DMS53 (cell line): ENCODE results near the gene DDX4.
"Not testable (repeated sequence)": the region's sequence is repeated elsewhere in the genome, so short reads cannot be mapped to it uniquely, and the experiment has no call there.

Experiments used
- DNase-seq: peaks from one replicate; lab custom pipeline; 2025; lab: John Stamatoyannopoulos, UW

Gene DDX4

DNA sequence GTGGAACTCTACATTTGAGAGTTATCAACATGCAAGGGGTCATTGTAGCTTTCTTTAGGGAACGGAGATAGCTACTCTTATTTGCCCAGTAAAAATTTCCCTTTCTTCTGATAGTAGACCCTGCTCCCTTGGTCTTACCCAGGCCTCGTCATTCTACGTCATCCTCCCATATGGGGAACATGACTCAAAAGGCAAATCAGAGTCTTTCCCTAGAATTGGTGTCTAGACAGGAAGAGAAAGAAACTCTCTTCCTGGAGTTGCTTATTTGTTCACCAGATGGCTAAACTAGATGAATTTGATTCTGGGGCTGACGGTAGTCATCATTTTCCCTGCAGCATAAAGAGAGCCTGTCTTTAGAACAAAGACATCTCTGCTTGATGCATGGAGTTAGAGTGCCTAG, 13.6 kb upstream of the DDX4 start:
- DNase-seq, result no peak

DNA sequence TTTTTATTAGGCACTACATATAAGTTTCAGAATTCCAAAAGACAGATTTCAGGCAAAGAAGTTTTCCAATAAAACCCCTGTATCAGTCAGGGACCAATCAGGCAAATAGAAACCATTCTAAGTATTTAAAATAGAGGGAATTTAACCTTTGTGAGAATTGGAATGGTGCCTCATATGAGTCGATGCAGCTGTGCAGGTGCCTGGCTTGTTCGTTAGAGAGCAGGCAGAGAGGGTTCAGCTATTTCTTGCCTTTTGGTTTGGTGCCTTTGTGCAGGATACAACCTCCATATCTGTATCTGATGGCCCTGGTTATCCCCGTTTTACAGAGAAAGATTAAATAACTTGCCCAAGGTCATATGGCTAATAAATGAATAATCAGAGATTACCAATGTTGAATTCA, 6.0 kb upstream of the DDX4 start:
- no peak for DNase-seq

DNA sequence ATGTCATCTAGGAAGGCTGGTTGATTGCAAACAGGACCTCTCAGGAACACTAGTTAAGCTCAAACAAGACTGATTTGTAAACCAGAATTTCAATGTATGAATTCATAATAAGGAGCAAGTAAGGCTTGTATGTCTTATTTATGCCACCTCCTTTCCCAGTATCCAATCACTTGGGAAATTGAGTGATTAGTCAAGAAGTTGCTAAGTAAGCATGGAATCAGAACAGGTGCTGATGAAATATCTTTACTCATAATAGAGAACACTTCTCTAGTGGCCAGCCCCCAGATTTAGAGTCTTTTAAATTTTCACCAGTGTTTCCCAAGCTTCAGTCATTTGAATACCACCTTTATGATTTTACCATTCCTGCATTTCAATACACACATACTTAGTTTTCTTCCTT, 5.3 kb upstream of the DDX4 start:
- DNase-seq, result no peak

DNA sequence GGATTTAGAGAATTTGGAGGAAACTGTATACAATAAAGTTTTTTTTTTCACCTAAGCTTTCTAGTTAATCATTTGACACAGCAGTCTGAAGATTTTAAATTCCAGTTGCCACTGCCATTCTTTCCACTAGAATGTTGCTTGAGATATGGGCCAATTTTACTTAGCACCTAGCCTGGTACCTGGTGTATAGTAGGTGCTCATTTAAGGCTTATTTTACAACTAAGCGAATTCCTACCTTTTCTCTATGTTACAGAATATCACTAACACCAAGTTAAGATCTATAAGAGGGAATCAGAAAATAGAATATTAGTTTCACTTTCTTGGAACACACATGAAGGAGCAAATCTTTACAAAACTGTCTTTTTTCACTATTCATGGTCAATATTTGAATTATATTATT, 3.2 kb upstream of the DDX4 start:
- DNase-seq, result no peak

DNA sequence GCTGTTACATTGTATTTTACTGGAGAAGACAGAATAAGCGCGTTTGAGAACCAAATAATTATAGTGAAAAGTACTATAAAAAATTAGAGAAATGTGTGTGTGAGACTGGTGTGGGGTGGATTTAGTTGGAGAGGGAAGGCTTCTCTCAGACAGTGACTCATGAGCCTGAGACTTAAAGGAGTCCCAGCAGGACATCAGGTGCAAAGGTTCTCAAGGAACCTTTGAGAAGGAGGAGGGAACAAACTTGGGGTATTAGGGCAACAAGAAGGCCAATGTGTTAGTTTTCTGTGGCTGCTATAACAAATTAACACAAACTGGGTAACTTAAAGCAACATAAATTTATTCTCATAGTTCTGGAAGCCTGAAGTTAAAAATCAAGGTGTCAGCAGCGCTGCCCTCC, 4.9 kb downstream of the DDX4 start:
- DNase-seq, result no peak

DNA sequence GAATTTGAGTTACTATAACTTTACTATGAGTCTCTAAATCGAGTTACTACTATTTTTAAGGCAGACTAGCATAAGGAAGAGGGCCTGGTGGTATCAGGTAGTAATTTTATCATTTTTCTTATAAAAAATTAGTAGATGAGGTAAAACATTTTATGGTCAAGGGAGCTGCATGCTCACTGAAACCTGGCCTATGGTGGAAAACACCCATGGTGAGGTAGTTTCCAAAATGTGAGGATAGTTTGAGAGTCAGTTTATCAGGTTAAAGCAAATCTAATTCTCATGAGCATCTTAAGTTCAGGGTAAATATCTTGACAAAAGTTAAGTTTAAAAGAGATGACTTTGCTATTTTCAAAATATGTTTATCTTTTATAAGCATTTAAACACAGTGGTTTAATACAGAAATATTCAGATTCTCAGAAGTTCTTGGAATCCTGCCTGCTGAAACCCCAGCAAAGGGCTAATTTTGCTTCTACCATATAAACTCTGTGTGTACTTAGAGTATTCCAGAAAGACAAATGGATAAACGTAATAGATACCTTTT, 10.0 kb downstream of the DDX4 start:
- DNase-seq, result no peak

DNA sequence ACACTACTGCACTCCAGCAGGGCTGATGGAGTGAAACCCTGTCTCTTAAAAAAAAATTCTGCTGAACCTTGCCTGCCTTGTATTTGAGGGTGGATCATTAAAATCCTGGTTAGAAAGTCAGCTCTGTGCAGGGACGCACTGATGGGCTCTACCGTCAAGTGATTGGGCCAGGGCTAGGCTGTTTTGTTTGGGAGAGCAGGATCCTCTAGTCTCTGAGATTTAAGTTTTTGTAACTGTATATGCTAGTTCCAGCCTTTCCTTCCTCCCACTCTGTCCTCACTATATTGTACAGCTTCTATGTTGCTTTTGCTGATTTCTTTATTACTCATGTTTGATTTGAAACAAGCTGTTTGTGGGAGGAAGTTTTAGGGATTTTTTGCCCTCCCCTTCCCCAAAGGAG, 11.5 kb downstream of the DDX4 start:
- DNase-seq, result no peak

DNA sequence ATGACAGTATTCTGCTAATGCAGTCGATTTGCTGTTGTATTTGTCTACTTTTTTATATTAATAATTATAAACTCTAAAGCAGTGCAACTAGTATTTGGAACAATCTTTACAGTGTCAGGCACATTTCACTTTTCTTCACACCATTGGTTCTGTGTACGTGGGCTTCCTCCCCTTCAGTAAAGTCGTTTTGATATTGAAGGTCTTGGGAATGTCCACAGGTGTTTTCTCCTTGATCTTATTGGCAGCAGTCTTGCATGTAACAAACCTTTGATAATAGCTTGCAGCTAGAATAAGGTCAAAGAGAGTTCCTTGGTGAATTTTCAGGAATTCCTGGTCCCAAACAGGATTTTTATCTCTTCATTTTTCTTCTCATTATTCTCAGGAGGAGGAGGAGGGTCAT, 12.2 kb downstream of the DDX4 start:
- DNase-seq, result no peak

DNA sequence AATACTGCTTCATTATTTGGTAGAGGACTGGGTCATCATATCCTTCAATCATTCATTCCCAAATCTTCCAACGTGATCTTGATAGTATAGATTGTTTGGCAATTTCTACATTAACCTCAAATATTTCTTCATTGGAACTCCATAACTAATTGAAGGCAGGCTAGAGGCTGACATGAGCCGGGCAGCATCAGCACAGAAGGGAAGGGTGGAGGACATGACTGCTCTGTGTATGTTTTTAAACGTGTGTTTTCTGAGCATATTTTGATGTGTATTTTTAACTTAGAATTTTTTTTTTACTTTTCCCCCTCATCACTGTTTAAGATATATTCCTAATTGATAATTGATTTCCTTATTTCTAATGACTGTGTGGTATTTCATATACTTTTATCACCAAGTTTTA, 12.6 kb downstream of the DDX4 start:
- no peak for DNase-seq

DNA sequence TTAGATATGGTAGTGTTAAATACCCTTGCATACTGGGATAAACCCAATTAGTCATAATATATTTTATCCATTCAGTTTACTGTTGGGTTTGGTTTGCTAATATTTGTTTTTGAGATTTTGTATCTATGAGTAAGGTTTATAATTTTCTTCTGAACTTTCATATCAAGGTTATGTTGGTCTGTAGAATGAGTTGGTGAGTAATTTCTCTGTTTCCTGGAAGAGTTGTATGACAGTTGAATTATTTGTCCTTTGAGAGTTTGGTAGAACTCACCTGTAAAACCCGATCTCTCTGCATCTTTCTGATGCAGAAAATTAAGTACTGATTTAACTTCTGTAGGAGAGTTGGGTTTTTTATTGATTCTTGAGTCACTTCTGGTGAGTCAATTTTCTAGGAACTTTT, 20.4 kb downstream of the DDX4 start:
- DNase-seq, result no peak

DNA sequence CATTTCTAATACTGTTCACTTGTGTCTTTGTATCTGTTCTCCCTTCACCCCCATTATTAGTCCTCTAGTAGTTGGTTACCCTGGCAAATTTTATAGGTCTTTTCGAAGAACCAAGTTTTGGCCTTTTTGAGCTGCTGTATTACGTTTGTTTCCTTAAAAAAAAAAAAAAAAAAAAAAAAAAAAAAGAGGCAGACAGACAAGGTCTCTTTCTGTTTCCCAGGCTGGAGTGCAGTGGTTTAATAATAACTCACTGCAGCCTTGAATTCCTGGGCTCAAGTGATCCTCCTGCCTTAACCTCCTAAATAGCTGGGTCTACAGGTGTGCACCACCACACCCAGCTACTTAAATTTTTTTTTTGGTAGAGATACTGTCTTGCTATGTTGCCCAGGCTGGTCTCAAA, 20.9 kb downstream of the DDX4 start:
- DNase-seq, result no peak

DNA sequence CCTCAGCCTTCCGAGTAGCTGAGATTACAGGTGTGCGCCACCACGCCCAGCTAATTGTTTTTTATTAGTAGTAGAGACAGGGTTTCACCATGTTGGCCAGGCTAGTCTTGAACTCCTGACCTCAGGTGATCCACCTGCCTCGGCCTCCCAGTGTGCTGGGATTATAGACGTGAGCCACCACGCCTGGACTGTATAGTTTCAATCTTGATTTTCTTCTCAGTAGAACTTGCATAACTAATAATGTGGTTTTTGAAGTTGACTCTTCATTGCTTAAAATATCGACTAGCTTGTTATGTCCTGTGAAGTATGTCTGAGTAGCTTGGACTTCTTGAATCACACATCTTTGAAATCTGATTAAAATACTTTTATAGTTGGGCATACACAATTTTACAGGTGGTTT, 23.9 kb downstream of the DDX4 start:
- DNase-seq, result not testable (repeated sequence)

DNA sequence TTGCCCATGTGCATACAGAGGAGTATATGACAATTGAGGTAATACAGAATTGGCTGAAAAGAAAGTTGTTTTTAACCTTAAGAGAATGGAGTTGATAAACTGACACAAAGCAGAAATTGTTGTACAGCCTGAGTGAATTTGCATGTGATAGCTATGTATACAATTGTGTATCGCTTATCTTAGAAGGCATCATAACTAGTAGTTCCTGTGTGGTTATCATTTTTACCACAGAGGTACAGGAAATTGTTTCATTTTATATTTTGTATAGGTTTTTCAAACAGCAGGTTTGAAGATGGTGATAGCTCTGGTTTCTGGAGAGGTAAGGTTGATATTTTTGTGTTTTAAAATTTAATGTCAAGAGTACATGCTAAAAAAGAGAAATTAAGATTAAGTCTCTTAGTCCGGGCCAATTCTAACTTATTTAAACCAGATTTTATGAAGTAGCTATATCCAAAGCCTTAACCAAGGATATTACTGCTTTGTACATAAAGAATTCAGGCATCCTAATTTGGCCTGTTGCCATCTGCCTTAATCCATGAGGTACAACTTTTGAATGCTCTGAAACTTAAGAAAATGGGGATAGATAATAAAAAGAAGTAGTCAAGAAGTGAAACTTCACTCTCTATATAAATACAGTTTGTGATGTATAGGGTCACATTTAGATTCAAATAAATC, 26.0 kb downstream of the DDX4 start:
- DNase-seq, result no peak

DNA sequence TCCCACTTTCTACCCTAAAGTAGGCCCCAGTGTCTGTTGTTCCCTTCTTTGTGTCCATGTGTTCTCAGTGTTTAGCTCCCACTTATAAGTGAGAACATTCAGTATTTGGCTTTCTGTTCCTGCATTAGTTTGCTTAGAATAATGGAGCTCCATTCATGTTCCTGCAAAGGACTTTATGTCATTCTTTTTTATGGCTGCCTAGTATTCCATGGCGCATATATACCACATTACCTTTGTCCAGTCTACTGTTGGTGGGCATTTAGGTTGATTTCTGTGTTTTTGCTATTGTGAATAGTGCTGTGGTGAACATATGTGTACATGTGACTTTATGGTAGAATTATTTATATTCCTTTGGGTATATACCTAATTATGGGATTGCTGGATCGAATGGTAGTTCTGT, 30.4 kb downstream of the DDX4 start:
- DNase-seq, result no peak

DNA sequence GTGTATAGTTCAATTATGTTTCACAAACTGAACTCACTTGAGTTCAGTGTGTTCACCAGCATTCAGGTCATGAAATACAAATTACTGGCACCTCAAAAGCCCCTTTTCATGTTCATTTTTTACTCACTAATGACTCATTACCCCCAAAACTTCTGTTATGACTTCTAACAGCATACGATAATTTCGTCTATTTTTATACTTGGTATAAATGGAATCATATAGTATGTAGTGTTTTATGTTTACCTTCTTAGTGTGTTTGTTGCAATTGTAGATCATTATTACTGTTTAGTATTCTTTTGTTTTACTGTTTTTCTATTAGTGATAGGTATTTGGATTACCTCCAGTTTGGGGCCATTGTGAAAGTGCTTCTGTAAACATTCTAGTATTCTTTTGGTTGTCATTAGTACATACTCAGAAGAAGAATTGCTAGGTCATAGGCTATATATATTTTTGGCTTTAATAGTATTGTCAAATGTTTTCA, 33.4 kb downstream of the DDX4 start:
- no peak for DNase-seq

DNA sequence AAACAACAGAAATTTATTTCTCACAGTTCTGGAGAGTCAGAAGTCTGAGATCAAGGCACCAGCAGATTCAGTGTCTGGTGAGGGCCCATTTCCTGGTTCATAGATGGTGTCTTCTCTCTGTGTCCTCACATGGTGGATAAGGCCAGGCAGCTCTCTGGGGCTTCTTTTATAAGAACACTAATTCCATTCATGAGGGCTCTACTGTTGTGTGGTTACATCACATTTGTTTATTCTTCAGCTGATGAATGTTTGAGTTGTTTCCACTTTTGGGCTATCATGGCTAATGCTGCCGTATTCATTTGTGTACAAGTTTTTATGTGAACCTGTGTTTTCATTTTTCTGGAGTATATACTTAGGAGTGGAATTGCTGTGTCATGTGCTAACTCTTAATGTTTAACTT, 35.2 kb downstream of the DDX4 start:
- peak; percentile 75 for DNase-seq

DNA sequence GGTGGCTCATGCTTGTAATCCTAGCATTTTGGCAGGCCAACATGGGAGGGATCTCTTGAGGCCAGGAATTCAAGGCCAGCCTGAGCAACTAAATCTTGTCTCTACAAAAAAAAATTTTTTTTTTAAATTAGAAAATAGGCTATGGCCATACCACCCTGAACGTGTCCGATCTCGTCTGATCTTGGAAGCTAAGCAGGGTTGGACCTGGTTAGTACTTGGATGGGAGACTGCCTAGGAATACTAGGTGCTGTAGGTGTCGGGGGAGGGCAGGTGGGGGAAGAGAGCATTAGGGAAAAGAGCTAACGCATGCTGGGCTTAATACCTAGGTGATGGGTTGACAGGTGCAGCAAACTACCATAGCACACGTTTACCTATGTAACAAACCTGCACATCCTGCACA, 39.5 kb downstream of the DDX4 start:
- DNase-seq, result no peak

DNA sequence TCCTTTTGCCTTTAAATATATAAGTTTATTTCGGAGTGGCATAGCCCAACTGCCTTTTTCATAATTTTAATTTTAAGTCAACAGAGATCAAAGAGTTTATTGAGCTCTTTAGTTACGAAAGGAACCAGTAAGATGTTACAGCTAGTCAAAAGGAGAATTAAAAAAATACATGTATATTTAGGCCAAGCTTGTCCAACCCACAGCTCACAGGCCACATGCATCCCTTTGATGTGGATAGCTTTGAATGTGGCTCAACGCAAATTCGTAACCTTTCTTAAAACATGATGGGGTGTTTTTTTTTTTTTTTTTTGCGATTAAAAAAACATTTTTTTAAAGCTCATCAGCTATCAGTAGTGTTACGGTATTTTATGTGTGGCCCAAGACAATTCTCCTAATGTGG, 63.1 kb downstream of the DDX4 start:
- no peak for DNase-seq

DNA sequence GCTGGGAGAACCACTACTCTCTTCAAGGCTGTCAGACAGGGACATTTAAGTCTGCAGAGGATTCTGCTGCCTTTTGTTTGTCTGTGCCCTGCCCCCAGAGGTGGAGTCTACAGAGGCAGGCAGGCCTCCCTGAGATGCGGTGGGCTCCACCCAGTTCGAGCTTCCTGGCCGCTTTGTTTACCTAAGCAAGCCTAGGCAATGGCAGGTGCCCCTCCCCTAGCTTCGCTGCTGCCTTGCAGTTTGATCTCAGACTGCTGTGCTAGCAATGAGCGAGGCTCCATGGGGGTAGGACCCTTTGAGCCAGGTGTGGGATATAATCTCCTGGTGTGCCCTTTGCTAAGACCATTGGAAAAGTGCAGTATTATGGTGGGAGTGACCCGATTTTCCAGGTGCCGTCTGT, 71.0 kb downstream of the DDX4 start:
- not testable (repeated sequence) for DNase-seq

DNA sequence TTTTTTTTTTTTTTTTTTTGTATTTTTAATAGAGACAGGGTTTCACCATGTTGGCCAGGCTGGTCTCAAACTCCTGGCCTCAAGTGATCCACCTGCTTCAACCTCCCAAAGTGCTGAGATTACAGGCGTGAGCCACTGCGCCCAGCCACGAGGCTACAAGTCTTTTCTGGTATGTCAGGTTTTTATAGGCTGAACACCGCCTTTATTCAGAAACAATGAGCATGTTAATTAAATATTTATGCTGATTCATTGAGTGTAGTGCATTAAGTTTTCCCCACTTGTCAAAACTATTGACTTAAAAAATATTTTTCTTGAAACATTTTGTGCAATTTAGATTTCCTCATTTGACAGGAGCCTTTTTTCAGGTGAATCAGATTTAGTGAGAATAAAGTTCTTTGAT, 78.1 kb downstream of the DDX4 start:
- DNase-seq, result not testable (repeated sequence)

DNA sequence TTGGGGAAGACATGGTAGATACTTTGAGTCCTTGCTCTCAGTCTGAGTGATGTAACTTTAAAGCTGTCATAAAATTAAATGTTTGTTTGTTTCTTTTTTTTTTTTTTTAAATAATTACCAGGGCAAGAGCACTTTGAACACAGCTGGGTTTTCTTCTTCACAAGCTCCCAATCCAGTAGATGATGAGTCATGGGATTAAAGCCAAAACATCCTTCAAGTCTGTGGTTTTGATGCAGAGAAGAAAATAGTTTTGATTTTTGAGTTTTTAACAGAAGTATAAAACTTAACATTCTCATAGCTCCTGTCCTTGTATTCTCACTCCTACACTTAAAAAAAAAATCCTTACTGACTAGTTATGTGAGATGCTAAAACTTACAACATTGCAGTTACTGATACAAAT, 78.5 kb downstream of the DDX4 start:
- DNase-seq, result peak; percentile 35

DNA sequence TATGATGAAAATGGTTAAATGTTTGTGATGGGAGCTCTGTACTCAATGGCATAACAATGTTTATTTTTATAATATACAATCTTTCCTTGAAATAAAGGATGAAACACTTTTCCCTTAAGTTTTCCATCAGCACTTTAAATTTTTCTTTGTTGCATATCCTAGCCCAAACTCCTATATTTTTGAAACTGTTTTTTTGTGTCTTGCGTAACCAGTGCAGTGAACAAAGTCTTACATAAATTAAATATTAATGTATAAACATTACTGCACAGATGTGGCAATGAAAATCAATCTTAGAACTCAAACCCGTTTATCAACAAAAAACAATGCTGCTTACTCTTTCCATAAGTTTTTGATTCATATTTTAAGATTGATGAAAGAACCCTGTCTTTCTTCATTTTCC, 79.2 kb downstream of the DDX4 start:
- no peak for DNase-seq

DNA sequence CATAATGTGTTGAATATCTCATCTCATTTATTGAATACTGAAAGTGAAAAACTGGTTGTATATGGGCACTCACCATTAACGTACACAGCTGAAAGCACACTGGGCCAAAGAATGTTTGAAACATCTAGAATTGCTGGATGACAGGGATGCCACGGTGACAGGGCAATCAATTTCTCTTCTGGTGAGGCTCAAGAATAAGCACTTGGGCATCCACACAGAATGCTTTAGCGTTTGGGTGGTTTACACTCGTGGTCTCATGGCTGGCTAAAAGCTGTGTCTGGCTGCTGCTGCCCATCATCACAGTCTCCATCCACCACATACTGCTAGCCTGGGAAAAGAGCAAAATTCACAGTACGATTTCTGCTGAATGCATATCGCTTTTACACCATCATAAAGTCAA, 82.6 kb downstream of the DDX4 start:
- no peak for DNase-seq
